ENCODE results near the gene ADRB1.

ADRB1 gene

GRCh38 chr10:114029655-114030054, 14.0 kb upstream of the ADRB1 start:
- H3K27me3 ChIP-seq (ENCODE audit: control insufficient read depth, insufficient read depth, low read length): no peaks in the 10 kb centered on the region
- H3K27ac ChIP-seq (ENCODE audit: low read depth, low read length): no peak overlapping the region
- no peak overlapping the region for H3K4me3 ChIP-seq (ENCODE audit: low read length)
- H3K9ac ChIP-seq (ENCODE audit: low read length): no peak overlapping the region
- H3K4me1 ChIP-seq (ENCODE audit: control insufficient read depth, insufficient read depth, low read length): no peaks in the 10 kb centered on the region
- no peaks in the 10 kb centered on the region for H3K36me3 ChIP-seq (ENCODE audit: control insufficient read depth, insufficient read depth, low read length)

DNA sequence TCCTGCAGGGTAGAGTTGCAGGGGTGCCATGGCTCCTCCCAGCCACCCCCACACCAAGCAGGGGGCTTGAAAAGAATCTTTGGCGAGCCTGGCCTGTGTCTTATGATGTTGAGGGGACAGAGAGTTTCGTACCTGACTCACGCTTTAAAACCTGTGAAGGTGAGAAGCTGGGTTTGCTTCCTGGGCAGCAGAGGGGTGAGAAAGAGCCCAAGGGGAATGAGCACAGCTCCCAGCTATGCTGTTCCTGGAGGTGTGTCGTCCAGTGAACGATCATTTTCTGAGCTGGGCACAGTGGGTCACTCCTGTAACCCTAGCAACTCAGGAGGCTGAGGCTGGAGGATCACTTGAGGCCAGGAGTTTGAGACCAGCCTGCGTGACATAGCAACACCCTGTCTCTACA, 13.5 kb upstream of the ADRB1 start:
- H3K4me1 ChIP-seq (ENCODE audit: control insufficient read depth, insufficient read depth, low read length): no peaks in the 10 kb centered on the region
- no peak overlapping the region for H3K9ac ChIP-seq (ENCODE audit: low read length)
- no peak overlapping the region for H3K4me3 ChIP-seq (ENCODE audit: low read length)
- H3K27ac ChIP-seq (ENCODE audit: low read depth, low read length): no peak overlapping the region
- H3K27me3 ChIP-seq (ENCODE audit: control insufficient read depth, insufficient read depth, low read length): no peaks in the 10 kb centered on the region
- H3K36me3 ChIP-seq (ENCODE audit: control insufficient read depth, insufficient read depth, low read length): no peaks in the 10 kb centered on the region

DNA sequence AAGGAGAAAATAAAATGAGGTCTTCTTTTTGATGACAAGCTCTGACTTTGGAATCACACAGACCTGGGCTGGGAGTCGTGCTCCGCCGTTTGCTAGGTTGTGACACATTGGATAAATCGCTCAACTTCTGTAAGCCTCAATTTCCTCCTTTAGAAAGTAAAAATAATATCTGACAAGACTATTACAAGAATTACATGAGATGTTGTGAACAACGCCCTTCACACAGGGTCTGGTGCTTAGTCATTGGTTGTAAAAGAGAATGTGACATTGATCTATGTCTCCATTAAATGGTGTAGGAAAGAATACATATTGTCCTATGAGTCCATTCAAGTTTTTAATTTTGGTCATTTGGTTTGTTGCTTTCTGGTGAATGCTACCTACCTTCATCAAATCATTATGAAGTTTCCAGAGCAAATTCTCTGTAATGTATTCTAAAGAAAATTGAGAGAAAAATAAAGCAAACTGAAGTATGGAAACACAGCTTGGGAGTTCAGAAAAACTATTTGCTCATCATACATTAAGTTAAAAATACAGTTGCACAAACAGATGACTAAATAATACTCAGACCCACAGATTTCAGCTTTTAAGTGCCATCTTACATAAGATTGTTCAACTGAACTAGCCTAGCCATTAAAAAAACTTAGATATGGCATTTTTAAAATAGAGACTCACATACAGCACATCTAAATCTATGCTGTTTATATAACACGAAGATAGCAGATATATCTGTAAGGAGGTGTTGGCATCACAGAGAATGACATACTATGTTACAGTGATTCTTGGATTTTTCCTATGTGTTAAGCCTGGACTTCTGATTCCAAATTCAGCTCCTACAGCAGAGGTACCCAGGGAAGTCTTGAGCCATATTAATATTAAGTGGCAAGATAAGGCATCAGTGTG, 12.3 kb upstream of the ADRB1 start:
- Histone ChIP-seq H3K9ac (ENCODE audit: low read length) (no peak overlapping the region), H3K27ac (ENCODE audit: low read depth, low read length) (no peak overlapping the region), H3K4me1 (ENCODE audit: control insufficient read depth, insufficient read depth, low read length) (no peaks in the 10 kb centered on the region), H3K27me3 (ENCODE audit: control insufficient read depth, insufficient read depth, low read length) (no peaks in the 10 kb centered on the region), H3K36me3 (ENCODE audit: control insufficient read depth, insufficient read depth, low read length) (no peaks in the 10 kb centered on the region), H3K4me3 (ENCODE audit: low read length) (no peak overlapping the region)

GRCh38 chr10:114033566-114033965, 10.1 kb upstream of the ADRB1 start:
- Histone ChIP-seq H3K4me3 (ENCODE audit: low read length) (no peak overlapping the region), H3K27ac (ENCODE audit: low read depth, low read length) (no peak overlapping the region), H3K27me3 (ENCODE audit: control insufficient read depth, insufficient read depth, low read length) (no peaks in the 10 kb centered on the region), H3K4me1 (ENCODE audit: control insufficient read depth, insufficient read depth, low read length) (no peaks in the 10 kb centered on the region), H3K36me3 (ENCODE audit: control insufficient read depth, insufficient read depth, low read length) (no peaks in the 10 kb centered on the region), H3K9ac (ENCODE audit: low read length) (no peak overlapping the region)

- H3K36me3 ChIP-seq (ENCODE audit: control insufficient read depth, insufficient read depth, low read length): no peaks in the 10 kb centered on the region
- no peak overlapping the region for H3K27ac ChIP-seq (ENCODE audit: low read depth, low read length)
- H3K4me1 ChIP-seq (ENCODE audit: control insufficient read depth, insufficient read depth, low read length): no peaks in the 10 kb centered on the region
- no peaks in the 10 kb centered on the region for H3K27me3 ChIP-seq (ENCODE audit: control insufficient read depth, insufficient read depth, low read length)
- H3K9ac ChIP-seq (ENCODE audit: low read length): no peak overlapping the region
- no peak overlapping the region for H3K4me3 ChIP-seq (ENCODE audit: low read length)
These were observed 8.6 kb upstream of the ADRB1 start for GRCh38 chr10:114034923-114035645.

DNA sequence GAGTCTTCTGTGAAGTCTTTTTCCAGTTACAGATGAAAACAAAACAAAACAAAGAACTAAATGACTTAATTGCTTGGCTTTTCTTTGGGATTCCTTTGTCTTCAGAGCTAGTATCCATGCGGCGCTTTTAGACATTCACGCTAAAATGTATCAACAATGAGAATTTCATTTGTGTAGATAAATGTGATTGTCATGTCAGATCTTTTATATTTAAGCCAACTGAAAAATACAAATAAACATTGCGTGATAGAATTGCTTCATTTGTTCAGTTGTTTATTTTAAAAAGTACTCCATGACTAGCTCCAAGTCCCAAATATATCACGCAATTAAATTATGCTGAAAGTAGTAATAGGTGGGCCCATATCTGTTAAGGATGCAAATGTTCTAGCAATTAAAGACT, 7.9 kb upstream of the ADRB1 start:
- H3K27me3 ChIP-seq (ENCODE audit: control insufficient read depth, insufficient read depth, low read length): no peaks in the 10 kb centered on the region
- no peaks in the 10 kb centered on the region for H3K36me3 ChIP-seq (ENCODE audit: control insufficient read depth, insufficient read depth, low read length)
- H3K4me3 ChIP-seq (ENCODE audit: low read length): no peak overlapping the region
- H3K9ac ChIP-seq (ENCODE audit: low read length): no peak overlapping the region
- no peak overlapping the region for H3K27ac ChIP-seq (ENCODE audit: low read depth, low read length)
- H3K4me1 ChIP-seq (ENCODE audit: control insufficient read depth, insufficient read depth, low read length): no peaks in the 10 kb centered on the region

DNA sequence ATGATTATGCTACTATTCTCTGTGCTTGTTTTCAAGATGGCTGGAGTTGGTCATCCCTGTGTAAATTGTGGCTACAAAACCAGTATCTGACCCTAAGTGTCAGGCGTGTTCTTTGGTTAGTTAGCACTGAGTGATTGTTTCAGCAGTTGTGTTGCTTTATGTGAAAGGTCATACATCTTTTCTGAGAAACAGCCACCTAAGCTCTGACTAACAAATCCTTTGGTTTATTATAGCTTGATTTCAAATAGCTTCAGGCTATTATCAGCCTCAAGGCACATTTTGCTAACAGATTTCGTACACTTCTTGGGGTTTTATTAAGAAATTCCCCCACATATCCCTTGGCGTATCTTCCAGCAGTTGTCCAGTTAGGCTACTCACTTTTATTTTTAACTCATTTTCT, 4.8 kb upstream of the ADRB1 start:
- Histone ChIP-seq H3K9ac (ENCODE audit: low read length) (no peak overlapping the region), H3K4me3 (ENCODE audit: low read length) (no peak overlapping the region), H3K36me3 (ENCODE audit: control insufficient read depth, insufficient read depth, low read length) (no peaks in the 10 kb centered on the region), H3K27ac (ENCODE audit: low read depth, low read length) (no peak overlapping the region), H3K4me1 (ENCODE audit: control insufficient read depth, insufficient read depth, low read length) (peaks cover 4% of the 10 kb centered on the region), H3K27me3 (ENCODE audit: control insufficient read depth, insufficient read depth, low read length) (peaks cover 2% of the 10 kb centered on the region)

DNA sequence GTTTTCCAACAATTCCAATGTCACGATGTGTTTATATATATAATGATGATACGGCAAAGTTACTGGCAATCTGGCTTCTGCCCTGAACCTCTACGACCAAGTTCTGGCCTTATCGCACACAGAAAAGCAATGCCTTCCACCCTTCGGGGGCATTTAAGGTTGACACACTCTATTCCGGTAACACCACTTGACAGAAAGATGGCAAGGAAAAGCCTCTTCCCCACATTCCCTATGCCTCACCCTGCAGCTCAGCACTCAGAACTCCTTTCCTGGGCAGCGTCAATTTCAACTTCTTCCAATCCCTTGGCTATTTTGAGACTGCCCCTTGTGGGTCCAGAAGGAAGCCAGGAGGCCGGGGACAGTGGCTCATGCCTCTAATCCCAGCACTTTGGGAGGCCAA, 2.5 kb upstream of the ADRB1 start:
- peaks cover 4% of the 10 kb centered on the region for H3K4me1 ChIP-seq (ENCODE audit: control insufficient read depth, insufficient read depth, low read length)
- H3K9ac ChIP-seq (ENCODE audit: low read length): no peak overlapping the region
- no peaks in the 10 kb centered on the region for H3K36me3 ChIP-seq (ENCODE audit: control insufficient read depth, insufficient read depth, low read length)
- H3K27ac ChIP-seq (ENCODE audit: low read depth, low read length): peak overlapping the region; percentile 68
- H3K4me3 ChIP-seq (ENCODE audit: low read length): no peak overlapping the region
- peaks cover 9% of the 10 kb centered on the region for H3K27me3 ChIP-seq (ENCODE audit: control insufficient read depth, insufficient read depth, low read length)

- H3K27ac ChIP-seq (ENCODE audit: low read depth, low read length): peak overlapping the region; percentile 89
- peaks cover 9% of the 10 kb centered on the region for H3K27me3 ChIP-seq (ENCODE audit: control insufficient read depth, insufficient read depth, low read length)
- H3K4me1 ChIP-seq (ENCODE audit: control insufficient read depth, insufficient read depth, low read length): peaks cover 4% of the 10 kb centered on the region
- no peak overlapping the region for H3K9ac ChIP-seq (ENCODE audit: low read length)
- no peaks in the 10 kb centered on the region for H3K36me3 ChIP-seq (ENCODE audit: control insufficient read depth, insufficient read depth, low read length)
- peak overlapping the region; percentile 72 for H3K4me3 ChIP-seq (ENCODE audit: low read length)
These were observed 653 bp upstream of the ADRB1 start for GRCh38 chr10:114042895-114043531.

DNA sequence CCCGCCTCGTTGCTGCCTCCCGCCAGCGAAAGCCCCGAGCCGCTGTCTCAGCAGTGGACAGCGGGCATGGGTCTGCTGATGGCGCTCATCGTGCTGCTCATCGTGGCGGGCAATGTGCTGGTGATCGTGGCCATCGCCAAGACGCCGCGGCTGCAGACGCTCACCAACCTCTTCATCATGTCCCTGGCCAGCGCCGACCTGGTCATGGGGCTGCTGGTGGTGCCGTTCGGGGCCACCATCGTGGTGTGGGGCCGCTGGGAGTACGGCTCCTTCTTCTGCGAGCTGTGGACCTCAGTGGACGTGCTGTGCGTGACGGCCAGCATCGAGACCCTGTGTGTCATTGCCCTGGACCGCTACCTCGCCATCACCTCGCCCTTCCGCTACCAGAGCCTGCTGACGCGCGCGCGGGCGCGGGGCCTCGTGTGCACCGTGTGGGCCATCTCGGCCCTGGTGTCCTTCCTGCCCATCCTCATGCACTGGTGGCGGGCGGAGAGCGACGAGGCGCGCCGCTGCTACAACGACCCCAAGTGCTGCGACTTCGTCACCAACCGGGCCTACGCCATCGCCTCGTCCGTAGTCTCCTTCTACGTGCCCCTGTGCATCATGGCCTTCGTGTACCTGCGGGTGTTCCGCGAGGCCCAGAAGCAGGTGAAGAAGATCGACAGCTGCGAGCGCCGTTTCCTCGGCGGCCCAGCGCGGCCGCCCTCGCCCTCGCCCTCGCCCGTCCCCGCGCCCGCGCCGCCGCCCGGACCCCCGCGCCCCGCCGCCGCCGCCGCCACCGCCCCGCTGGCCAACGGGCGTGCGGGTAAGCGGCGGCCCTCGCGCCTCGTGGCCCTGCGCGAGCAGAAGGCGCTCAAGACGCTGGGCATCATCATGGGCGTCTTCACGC, 825 bp downstream of the ADRB1 start:
- Histone ChIP-seq H3K27me3 (ENCODE audit: control insufficient read depth, insufficient read depth, low read length) (peaks cover 9% of the 10 kb centered on the region), H3K9ac (ENCODE audit: low read length) (peak overlapping the region; percentile 67)

DNA sequence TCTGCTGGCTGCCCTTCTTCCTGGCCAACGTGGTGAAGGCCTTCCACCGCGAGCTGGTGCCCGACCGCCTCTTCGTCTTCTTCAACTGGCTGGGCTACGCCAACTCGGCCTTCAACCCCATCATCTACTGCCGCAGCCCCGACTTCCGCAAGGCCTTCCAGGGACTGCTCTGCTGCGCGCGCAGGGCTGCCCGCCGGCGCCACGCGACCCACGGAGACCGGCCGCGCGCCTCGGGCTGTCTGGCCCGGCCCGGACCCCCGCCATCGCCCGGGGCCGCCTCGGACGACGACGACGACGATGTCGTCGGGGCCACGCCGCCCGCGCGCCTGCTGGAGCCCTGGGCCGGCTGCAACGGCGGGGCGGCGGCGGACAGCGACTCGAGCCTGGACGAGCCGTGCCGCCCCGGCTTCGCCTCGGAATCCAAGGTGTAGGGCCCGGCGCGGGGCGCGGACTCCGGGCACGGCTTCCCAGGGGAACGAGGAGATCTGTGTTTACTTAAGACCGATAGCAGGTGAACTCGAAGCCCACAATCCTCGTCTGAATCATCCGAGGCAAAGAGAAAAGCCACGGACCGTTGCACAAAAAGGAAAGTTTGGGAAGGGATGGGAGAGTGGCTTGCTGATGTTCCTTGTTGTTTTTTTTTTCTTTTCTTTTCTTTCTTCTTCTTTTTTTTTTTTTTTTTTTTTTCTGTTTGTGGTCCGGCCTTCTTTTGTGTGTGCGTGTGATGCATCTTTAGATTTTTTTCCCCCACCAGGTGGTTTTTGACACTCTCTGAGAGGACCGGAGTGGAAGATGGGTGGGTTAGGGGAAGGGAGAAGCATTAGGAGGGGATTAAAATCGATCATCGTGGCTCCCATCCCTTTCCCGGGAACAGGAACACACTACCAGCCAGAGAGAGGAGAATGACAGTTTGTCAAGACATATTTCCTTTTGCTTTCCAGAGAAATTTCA, 1.7 kb downstream of the ADRB1 start:
- peak overlapping the region; percentile 64 for H3K27ac ChIP-seq (ENCODE audit: low read depth, low read length)
- peak overlapping the region; percentile 60 for H3K4me3 ChIP-seq (ENCODE audit: low read length)
- no peak overlapping the region for H3K9ac ChIP-seq (ENCODE audit: low read length)
- peaks cover 4% of the 10 kb centered on the region for H3K4me1 ChIP-seq (ENCODE audit: control insufficient read depth, insufficient read depth, low read length)
- H3K36me3 ChIP-seq (ENCODE audit: control insufficient read depth, insufficient read depth, low read length): no peaks in the 10 kb centered on the region
- peaks cover 9% of the 10 kb centered on the region for H3K27me3 ChIP-seq (ENCODE audit: control insufficient read depth, insufficient read depth, low read length)

More for the DNA sequence above, 825 bp downstream of the ADRB1 start:
- peak overlapping the region; percentile 65 for H3K27ac ChIP-seq (ENCODE audit: low read depth, low read length)
- peak overlapping the region; percentile 64 for H3K4me3 ChIP-seq (ENCODE audit: low read length)
- H3K4me1 ChIP-seq (ENCODE audit: control insufficient read depth, insufficient read depth, low read length): peaks cover 4% of the 10 kb centered on the region
- no peaks in the 10 kb centered on the region for H3K36me3 ChIP-seq (ENCODE audit: control insufficient read depth, insufficient read depth, low read length)

Measured in rectal smooth muscle tissue (tissue), 1 donor.